Natural killer cell treated with Interleukin-12 subunit alpha and Interleukin-12 subunit beta and Interleukin-15 and Interleukin-18, amount 100 ng/mL, for 72 hours (primary cell): ENCODE data around the gene CSNK1G3. TPM values are rescaled to one million over a fixed set of nuclear protein-coding genes. Genes with fewer than 3 reads are reported as not detected.

Experiments used
- ATAC-seq, 2 donors: fragments of 150-1000 bp; cut with Tn5 transposase in 1 of 2; sonication (Bioruptor Pico), chemical (Tn5 transposase) in 1 of 2; 2 replicates each; pipeline ENCODE4 v1.10.0; 2021
- DNase-seq: peaks from one replicate; pipeline ENCODE4 v3.0.0; 2022; ENCODE audit warnings: low spot score
- H3K27ac Mint-ChIP-seq, 2 donors: 1 replicate in 1 of 2; 2 replicates in 1 of 2; pipeline ENCODE4 v1.8.0; 2022; ENCODE audit warnings: mixed read lengths in 2 of 2, mild to moderate bottlenecking in 1 of 2, moderate library complexity in 1 of 2
- H3K27me3 Mint-ChIP-seq, 2 donors: 1 replicate in 1 of 2; 2 replicates in 1 of 2; pipeline ENCODE4 v1.8.0; 2022; ENCODE audit warnings: mixed read lengths in 2 of 2
- H3K36me3 Mint-ChIP-seq: one replicate; pipeline ENCODE4 v1.8.0; 2022; ENCODE audit warnings: mixed read lengths
- H3K4me1 Mint-ChIP-seq, 2 donors: 1 replicate in 1 of 2; 2 replicates in 1 of 2; pipeline ENCODE4 v1.8.0; 2022; ENCODE audit warnings: low read depth in 2 of 2, mixed read lengths in 2 of 2, mild to moderate bottlenecking in 1 of 2
- H3K4me3 Mint-ChIP-seq: one replicate; pipeline ENCODE4 v1.8.0; 2022; ENCODE audit warnings: mixed read lengths
- H3K9me3 Mint-ChIP-seq: 2 replicates; pipeline ENCODE4 v1.8.0; 2022; ENCODE audit warnings: mixed read lengths
- total RNA-seq, 2 donors: library from RNA; stranded (reverse); gene quantifications; one replicate each; pipeline ENCODE4 v1.2.3, GENCODE V29; 2022

Gene CSNK1G3
- total RNA-seq, 2 donors from 2014 or later = 34.3 to 35.4 TPM

- Mint-ChIP-seq H3K27me3 (no peaks in the 10 kb centered on the region), H3K9me3 (no peaks in the 10 kb centered on the region), H3K4me1 (peaks cover 37 to 42% of the 10 kb centered on the region in 2 donors), H3K27ac (no peak overlapping the region), H3K4me3 (no peak overlapping the region), H3K36me3 (no peaks in the 10 kb centered on the region)
- DNase-seq (no peak), ATAC-seq (no peak)
Observed at GRCh38 chr5:123527190-123527589, 15.2 kb downstream of the CSNK1G3 start.

- H3K9me3 Mint-ChIP-seq = no peaks in the 10 kb centered on the region
- H3K4me3 Mint-ChIP-seq = no peak overlapping the region
- H3K27ac Mint-ChIP-seq = no peak overlapping the region
- no peaks in the 10 kb centered on the region for H3K27me3 Mint-ChIP-seq
- ATAC-seq (no peak), DNase-seq (no peak)
- H3K4me1 Mint-ChIP-seq = peaks cover 39 to 46% of the 10 kb centered on the region in 2 donors
- H3K36me3 Mint-ChIP-seq = no peaks in the 10 kb centered on the region
Observed at GRCh38 chr5:123528065-123528464, 16.1 kb downstream of the CSNK1G3 start.

DNA sequence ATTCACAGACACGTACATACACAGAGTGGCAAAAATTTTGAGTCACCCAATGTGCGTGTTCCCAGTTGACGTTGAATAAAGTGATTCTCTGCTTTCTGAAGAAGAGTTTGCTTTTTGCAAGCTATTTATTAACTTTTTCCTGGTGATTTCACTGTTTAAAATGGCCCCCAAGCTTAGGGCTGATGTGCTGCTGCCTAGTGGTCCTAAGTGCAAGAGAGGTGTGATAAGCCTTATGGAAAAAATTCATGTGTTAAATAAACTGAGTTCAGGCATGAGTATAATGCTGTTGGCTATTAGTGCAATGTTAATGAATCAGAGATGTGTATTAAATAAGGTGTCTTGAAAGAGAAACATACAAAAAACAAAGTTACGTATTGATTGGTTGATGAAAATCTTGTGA lies 16.9 kb downstream of the CSNK1G3 start:
- DNase-seq = no peak
- Mint-ChIP-seq H3K27me3 (no peaks in the 10 kb centered on the region), H3K4me1 (peaks cover 40 to 46% of the 10 kb centered on the region in 2 donors), H3K27ac (no peak overlapping the region), H3K4me3 (no peak overlapping the region), H3K9me3 (no peaks in the 10 kb centered on the region), H3K36me3 (no peaks in the 10 kb centered on the region)
- ATAC-seq = no peak

- Mint-ChIP-seq H3K4me1 (peaks cover 29 to 37% of the 10 kb centered on the region in 2 donors), H3K27ac (no peak overlapping the region), H3K36me3 (no peaks in the 10 kb centered on the region), H3K9me3 (no peaks in the 10 kb centered on the region), H3K4me3 (no peak overlapping the region), H3K27me3 (no peaks in the 10 kb centered on the region)
- DNase-seq (no peak), ATAC-seq (no peak)
Observed at GRCh38 chr5:123530728-123531127, 18.8 kb downstream of the CSNK1G3 start.

DNA sequence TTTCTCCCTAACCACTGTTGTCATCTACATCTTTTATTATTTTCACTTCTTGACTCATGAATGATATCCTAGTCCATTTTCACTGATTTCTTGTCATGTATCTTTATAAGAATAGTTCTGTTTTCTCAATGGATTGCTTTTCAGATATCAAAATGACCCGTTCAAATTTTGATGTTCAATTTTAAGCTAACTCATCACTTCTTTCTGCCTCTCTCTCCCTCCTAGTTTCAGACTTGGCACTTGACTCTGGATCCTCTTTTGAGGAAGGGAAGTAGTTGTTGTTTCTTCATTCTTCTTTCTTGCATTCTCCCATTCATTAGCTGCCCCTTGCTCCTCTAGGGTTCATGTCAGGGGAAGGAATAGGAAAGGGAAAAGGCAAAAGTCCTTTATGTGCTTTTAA lies 23.7 kb downstream of the CSNK1G3 start:
- Mint-ChIP-seq H3K27me3 (no peaks in the 10 kb centered on the region), H3K4me1 (peaks cover 19 to 28% of the 10 kb centered on the region in 2 donors), H3K9me3 (no peaks in the 10 kb centered on the region), H3K27ac (no peak overlapping the region), H3K4me3 (no peak overlapping the region), H3K36me3 (no peaks in the 10 kb centered on the region)
- no peak for ATAC-seq
- no peak for DNase-seq

GRCh38 chr5:123537256-123537655 lies 25.3 kb downstream of the CSNK1G3 start:
- no peak overlapping the region for H3K4me3 Mint-ChIP-seq
- H3K27me3 Mint-ChIP-seq = no peaks in the 10 kb centered on the region
- ATAC-seq = no peak
- H3K36me3 Mint-ChIP-seq = no peaks in the 10 kb centered on the region
- H3K9me3 Mint-ChIP-seq = no peaks in the 10 kb centered on the region
- no peak overlapping the region for H3K27ac Mint-ChIP-seq
- peaks cover 26 to 34% of the 10 kb centered on the region in 2 donors for H3K4me1 Mint-ChIP-seq
- DNase-seq = no peak

DNA sequence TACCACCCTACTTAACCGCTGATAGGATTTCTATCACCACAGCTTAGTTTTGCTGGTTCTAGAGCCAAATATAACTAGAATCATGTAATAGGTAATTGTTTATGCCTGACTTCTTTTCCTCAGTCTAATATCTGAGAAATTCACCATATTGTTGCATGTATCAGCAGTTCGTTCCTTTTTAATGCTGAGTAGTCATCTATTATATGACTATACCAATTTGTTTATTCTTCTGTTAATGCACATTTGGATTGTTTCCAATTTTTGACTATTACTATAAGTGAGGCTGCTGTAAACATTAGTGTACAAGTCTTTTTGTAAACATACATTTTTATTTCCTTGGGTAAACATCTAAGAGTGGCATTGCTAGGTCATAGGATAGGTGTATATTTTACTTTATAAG lies 25.9 kb downstream of the CSNK1G3 start:
- H3K36me3 Mint-ChIP-seq = no peaks in the 10 kb centered on the region
- no peak overlapping the region for H3K4me3 Mint-ChIP-seq
- no peak for DNase-seq
- H3K27ac Mint-ChIP-seq = no peak overlapping the region
- no peak for ATAC-seq
- no peaks in the 10 kb centered on the region for H3K9me3 Mint-ChIP-seq
- peaks cover 30 to 39% of the 10 kb centered on the region in 2 donors for H3K4me1 Mint-ChIP-seq
- no peaks in the 10 kb centered on the region for H3K27me3 Mint-ChIP-seq

DNA sequence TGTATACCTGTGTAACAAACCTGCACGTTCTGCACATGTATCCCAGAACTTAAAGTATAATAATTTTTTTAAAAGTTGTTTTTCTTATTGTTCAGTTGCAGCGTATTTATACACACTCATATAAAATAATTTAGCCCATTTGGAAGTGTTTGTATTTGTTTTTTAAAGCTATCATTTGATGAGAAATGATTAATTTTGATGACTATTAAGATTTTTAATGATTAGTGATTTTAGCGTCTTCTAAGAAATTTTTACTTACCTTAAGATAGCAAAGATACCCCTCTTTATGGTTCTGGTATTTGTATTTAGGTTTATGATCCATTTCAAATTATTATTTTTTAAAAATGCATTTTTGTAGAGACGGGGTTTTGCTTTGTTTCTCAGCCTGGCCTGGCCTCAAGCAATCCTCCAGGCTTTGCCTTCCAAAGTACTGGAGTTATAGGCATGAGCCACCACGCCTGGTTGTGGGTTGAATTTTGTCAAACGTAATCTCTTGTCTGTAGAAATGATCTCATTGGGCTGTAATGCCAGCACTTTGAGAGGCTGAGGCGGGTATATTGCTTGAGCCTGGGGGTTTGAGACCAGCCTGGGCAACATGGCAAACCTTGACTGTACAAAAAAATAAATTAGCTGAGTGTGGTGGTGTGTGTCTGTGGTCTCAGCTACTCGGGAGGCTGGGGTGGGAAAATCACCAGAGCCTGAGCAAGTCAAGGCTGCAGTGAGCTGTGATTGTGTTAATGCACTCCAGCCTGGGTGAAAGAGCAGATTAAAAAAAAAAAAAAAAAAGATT lies 26.9 kb downstream of the CSNK1G3 start:
- ATAC-seq (no peak), DNase-seq (no peak)
- H3K4me3 Mint-ChIP-seq = no peak overlapping the region
- no peaks in the 10 kb centered on the region for H3K27me3 Mint-ChIP-seq
- H3K4me1 Mint-ChIP-seq = peaks cover 38 to 45% of the 10 kb centered on the region in 2 donors
- H3K27ac Mint-ChIP-seq = no peak overlapping the region
- no peaks in the 10 kb centered on the region for H3K9me3 Mint-ChIP-seq
- no peaks in the 10 kb centered on the region for H3K36me3 Mint-ChIP-seq

DNA sequence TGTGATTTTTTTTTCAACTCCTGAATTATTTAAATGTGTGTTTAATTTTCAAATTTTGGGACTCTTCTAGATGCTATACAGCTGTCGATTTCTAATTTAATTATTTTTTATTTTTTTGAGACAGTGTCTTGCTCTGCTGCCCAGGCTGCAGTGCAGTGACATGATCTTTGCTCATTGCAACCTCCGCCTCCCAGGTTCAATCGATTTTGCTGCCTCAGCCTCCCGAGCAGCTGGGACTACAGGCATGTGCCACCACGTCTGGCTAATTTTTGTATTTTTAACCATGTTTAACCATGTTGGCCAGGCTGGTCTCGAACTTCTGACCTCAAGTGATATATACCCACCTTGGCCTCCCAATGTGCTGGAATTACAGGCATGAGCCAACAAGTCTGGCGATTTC lies 28.6 kb downstream of the CSNK1G3 start:
- no peak for ATAC-seq
- Mint-ChIP-seq H3K4me3 (no peak overlapping the region), H3K27ac (peak overlapping the region in 1 of 2 donors; percentile 8), H3K4me1 (peaks cover 42 to 49% of the 10 kb centered on the region in 2 donors), H3K36me3 (no peaks in the 10 kb centered on the region), H3K27me3 (no peaks in the 10 kb centered on the region), H3K9me3 (no peaks in the 10 kb centered on the region)
- DNase-seq = no peak

GRCh38 chr5:123543438-123543837 lies 31.5 kb downstream of the CSNK1G3 start:
- Mint-ChIP-seq H3K27ac (peak overlapping the region in 1 of 2 donors; percentile 13), H3K36me3 (no peaks in the 10 kb centered on the region)

GRCh38 chr5:123545506-123545905 lies 33.5 kb downstream of the CSNK1G3 start:
- H3K27ac Mint-ChIP-seq = peak overlapping the region in 1 of 2 donors; percentile 22
- no peak for ATAC-seq
- no peak for DNase-seq
- peaks cover 5% of the 10 kb centered on the region for H3K36me3 Mint-ChIP-seq
- no peaks in the 10 kb centered on the region for H3K27me3 Mint-ChIP-seq
- H3K9me3 Mint-ChIP-seq = no peaks in the 10 kb centered on the region
- peaks cover 36 to 51% of the 10 kb centered on the region in 2 donors for H3K4me1 Mint-ChIP-seq
- H3K4me3 Mint-ChIP-seq = no peak overlapping the region

More at GRCh38 chr5:123543438-123543837, 31.5 kb downstream of the CSNK1G3 start:
- no peak for DNase-seq
- ATAC-seq = no peak
- peaks cover 34 to 46% of the 10 kb centered on the region in 2 donors for H3K4me1 Mint-ChIP-seq
- no peaks in the 10 kb centered on the region for H3K27me3 Mint-ChIP-seq
- no peak overlapping the region for H3K4me3 Mint-ChIP-seq
- H3K9me3 Mint-ChIP-seq = no peaks in the 10 kb centered on the region

- H3K4me1 Mint-ChIP-seq = peaks cover 33 to 53% of the 10 kb centered on the region in 2 donors
Observed at GRCh38 chr5:123546657-123547056, 34.7 kb downstream of the CSNK1G3 start.

DNA sequence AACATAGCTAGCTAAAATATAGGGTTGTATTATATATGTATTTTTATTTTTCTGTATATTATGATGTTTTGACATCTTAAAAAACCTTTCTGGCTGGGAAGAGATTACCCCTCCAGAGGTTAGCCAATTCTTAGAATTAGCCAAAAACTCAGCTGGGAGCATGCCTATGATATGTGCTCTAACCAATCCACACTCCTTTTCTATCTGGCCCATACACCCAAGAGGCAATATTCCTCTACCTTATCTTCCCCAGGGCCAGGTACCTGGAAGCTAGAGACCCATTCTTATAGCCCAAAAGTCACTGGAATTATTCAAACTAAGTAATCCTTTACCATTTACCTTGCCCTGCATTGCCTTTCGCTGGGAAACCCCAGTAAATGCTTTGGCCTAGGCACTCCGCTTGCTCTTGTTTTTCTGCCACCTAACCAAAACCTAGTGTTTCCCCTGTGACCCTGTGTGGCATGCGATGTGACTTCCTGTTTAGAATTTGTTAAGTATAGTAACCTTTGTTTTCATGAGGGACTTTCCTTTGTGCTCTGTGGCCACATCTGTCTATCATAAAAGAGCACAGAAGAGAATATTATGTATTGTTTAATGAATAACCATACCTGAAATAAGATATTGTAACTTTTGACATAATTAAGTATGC lies 37.4 kb downstream of the CSNK1G3 start:
- peak; percentile 97 for ATAC-seq

More at GRCh38 chr5:123546657-123547056, 34.7 kb downstream of the CSNK1G3 start:
- Mint-ChIP-seq H3K27ac (peak overlapping the region in 1 of 2 donors; percentile 22), H3K36me3 (peaks cover 5% of the 10 kb centered on the region), H3K27me3 (no peaks in the 10 kb centered on the region), H3K4me3 (no peak overlapping the region), H3K9me3 (no peaks in the 10 kb centered on the region)
- ATAC-seq (no peak), DNase-seq (no peak)

DNA sequence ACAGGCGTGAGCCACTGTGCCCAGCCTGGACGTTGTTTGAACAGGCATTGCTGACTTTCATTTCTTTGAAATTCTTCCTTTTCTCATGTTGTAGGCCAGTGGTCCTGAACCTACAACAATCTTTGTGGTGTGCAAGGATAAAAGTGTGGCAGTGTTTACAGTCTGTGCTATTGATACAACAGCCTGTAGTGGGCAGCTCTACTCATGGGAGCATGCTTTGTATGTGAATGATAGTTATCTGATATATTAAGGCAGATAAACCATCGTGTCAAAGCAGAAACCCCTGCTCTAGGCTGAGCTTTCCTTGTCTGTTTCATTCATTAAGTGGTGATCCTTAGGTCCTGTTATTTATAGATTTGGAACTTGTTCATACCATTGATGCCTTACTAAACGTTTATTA lies 42.6 kb downstream of the CSNK1G3 start:
- H3K27me3 Mint-ChIP-seq = no peaks in the 10 kb centered on the region
- no peak for ATAC-seq
- H3K27ac Mint-ChIP-seq = peak overlapping the region in 1 of 2 donors; percentile 23
- H3K36me3 Mint-ChIP-seq = peaks cover 12% of the 10 kb centered on the region
- DNase-seq = no peak
- no peaks in the 10 kb centered on the region for H3K9me3 Mint-ChIP-seq
- no peak overlapping the region for H3K4me3 Mint-ChIP-seq
- H3K4me1 Mint-ChIP-seq = peaks cover 29 to 48% of the 10 kb centered on the region in 2 donors

More for the DNA sequence above, 37.4 kb downstream of the CSNK1G3 start:
- H3K9me3 Mint-ChIP-seq = no peaks in the 10 kb centered on the region
- H3K36me3 Mint-ChIP-seq = peaks cover 5% of the 10 kb centered on the region
- peak overlapping the region; percentile 67 to 92 for H3K27ac Mint-ChIP-seq
- H3K4me1 Mint-ChIP-seq = peaks cover 15 to 32% of the 10 kb centered on the region in 2 donors
- H3K4me3 Mint-ChIP-seq = peak overlapping the region; percentile 62
- DNase-seq = peak; percentile 84
- no peaks in the 10 kb centered on the region for H3K27me3 Mint-ChIP-seq
